Measurements from ENCODE around the gene TBX10.
"Not testable (repeated sequence)": the region's sequence is repeated elsewhere in the genome, so short reads cannot be mapped to it uniquely, and the experiment has no call there.

TBX10 gene

GRCh38 chr11:67644472-67645418 lies 5.2 kb upstream of the TBX10 start:
- no peak for DNase-seq

DNA sequence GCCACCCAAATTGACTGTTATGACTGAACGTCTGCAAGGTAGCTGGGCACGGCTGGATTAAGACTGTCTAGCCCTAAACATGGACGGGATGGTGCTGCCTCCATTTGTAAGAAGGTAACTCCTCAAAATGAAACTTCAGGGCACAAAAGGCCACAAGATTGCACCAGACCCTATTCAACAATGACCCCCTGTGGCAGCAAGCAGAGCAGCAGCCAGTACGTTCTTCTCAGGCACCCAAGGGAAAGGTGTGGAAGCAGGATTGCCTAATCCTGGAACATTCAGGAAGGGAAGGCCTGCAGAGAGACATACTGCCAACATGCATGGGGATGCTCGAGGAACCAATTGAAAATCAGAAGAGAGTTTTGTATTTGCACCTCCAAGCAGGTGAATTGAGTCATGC lies 4.5 kb upstream of the TBX10 start:
- DNase-seq: peak; percentile 30

GRCh38 chr11:67642173-67643120 lies 2.9 kb upstream of the TBX10 start:
- no peak for DNase-seq

DNA sequence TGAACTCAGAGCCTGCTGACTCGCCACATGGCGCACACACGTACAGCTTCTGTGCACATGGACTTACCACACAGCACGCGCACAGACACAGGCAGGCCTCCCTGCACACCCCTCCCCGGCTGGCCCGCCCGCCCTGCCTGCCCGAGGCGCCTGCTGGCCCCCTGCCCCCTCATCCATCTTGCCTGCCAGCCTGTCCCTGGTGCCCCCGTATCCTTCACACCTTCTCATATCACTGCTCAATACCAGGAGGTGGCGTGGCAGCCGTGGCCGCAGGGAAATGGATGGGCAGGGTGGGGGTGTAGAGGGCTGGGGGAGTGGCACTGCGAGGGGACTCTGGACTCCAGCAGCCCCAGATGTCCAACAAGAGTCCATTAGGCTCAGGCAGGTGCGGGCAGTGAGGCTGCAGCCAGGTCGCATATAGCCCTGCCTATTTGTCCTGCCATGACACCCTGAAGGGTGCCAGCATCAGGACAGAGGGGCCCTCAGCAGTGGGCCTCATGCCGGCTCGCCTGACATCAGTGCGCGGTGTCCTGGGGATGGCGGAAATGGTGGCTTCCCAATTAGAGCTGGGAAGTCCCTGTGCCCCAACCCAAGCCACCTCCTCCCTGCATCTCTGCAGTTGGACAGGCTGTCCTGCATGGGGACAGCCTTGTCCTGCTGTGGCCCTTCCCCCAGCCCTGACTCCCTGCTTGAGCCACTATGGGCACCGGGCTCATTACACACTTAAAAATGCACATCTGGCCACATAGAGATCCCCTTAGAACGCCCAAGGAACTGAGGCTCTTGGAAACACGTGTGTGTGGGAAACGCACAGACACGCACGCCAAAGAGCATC lies 2.0 kb upstream of the TBX10 start:
- DNase-seq: no peak

GRCh38 chr11:67640758-67641337 lies 1.3 kb upstream of the TBX10 start:
- no peak for DNase-seq

GRCh38 chr11:67640021-67640757 lies 626 bp upstream of the TBX10 start:
- peak; percentile 67 for DNase-seq

DNA sequence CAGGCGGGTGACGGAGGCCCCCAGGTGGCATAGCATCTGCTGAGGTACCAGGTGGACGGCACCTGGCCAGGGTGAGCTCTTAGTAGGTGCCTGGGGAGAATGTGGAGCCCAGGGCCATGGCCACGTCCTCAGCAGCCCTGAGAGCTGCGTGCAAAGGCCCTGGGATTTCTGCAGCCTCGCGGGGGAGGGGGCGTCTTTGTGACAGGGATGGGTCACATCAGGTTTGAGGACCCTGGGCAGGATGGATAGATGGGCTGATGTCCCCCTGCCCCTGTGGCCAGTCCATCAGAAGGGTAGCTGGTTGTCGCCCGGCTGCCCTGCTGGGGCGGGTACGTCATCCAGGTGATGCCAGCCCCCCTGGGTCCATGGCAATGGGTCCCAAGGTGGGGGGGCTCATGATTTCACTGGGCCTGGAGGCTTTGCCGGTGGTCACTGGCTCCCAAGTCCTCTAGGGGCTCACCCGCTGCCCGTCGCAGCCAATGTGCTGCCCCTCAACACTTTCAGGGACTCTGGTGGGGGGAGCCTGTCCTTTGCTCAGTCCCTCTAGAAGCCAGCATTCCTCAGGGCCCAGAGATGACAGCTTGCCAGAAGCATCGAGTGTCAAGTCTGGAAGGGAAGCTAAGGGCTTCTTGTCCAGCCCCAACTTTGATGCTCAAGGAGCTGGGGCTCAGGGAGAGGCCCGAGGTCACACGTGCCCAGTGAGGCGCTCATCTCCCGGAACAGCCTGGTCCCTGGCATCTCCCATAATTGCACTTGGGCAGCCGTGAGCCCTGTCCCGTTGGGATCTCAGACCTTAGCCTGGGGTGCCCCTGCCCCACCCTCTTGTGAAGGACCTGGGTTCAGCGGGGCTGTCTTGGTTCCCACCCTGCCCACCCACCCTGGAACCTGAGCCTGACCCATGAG lies 777 bp downstream of the TBX10 start:
- DNase-seq: no peak

DNA sequence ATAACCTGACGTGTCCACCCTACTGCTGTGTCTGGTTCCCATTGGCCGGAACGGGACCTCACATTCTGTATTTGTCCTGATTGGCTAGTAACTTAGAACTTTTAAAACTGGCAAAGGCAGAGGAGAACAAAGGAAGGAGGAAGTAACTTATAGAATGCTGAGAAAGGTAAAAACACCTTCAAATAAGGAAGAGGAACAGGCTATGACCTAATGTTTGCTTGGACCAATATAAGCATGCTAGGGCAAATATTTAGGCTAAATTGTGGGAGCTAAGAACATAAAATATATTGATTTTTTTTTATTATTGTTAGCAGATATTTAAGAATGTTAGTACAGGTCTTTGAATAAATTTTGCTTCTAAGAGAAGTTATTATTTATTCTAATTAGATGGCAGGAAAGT lies 2.1 kb downstream of the TBX10 start:
- not testable (repeated sequence) for DNase-seq

- DNase-seq: no peak
Measured at GRCh38 chr11:67636962-67637361, 2.6 kb downstream of the TBX10 start.

GRCh38 chr11:67635231-67635521 lies 4.4 kb downstream of the TBX10 start:
- no peak for DNase-seq

DNA sequence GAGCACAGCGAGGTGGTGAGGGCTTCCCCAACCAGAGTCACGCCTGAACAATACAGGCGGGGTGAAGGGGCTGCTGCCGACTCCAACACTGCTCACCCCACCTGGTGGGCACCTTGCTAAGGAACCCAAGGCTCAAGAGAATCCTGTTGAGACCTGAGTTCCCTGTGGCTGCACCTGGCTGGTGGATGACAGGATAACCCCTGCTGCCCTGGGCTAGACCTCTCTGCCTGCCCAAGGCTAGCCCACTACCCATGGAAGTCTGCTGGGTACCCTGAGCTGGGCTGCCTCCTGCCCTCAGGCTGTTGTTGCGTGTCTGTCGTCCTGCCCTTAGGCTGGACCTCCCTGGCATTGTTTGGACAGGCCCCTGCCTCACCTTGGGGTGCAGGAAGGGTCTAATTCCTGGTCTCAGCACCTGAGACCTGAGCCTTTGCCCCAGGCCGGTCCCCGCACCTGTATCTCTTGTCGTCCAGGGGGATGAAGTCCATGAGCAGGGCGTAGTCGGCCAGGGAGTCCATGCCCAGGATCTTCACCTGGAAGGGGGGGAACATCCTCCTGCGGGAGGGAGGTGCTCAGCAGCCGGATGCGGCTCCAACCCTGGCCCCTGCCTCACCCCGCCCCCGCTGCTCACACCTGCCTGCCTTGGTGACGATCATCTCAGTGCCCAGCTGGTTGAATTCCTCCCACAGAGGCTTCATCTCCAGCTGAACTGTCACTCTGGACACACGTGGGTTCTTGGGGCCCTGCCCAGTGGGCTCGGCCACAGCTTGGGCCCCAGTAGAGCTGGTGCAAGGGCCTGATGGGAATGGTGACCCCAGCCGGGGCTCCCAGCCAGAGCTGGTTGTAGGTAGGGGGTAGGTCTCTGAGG lies 5.0 kb downstream of the TBX10 start:
- no peak for DNase-seq

DNA sequence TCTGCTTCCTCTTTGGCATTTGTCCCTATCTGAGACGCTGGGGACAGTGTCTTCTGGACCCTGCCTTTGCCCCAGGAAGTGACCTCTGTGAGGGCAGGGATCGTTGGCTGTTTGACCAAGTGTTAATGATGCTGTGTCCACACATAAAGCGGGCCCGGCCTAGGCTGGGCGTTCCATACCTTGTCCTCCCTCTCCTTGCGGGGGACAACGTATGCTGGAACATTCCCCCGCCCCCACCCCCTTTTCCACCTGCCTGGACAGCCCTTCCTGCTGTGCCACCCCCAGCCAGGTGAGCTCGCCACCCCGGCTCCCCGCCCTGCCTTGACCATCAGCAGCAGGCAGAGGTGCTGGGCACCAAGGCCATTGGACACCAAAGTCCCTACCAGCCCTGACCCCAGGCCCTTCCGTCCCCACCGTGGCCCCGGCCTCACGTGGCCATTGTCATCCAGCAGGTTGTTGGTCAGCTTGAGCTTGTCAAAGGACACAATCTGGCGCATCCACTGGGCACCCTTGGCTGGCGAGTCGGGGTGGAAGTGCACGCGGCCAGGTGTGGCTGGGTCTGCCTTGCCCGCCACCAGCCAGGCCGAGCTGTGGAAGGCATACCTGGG lies 5.7 kb downstream of the TBX10 start:
- no peak for DNase-seq

DNA sequence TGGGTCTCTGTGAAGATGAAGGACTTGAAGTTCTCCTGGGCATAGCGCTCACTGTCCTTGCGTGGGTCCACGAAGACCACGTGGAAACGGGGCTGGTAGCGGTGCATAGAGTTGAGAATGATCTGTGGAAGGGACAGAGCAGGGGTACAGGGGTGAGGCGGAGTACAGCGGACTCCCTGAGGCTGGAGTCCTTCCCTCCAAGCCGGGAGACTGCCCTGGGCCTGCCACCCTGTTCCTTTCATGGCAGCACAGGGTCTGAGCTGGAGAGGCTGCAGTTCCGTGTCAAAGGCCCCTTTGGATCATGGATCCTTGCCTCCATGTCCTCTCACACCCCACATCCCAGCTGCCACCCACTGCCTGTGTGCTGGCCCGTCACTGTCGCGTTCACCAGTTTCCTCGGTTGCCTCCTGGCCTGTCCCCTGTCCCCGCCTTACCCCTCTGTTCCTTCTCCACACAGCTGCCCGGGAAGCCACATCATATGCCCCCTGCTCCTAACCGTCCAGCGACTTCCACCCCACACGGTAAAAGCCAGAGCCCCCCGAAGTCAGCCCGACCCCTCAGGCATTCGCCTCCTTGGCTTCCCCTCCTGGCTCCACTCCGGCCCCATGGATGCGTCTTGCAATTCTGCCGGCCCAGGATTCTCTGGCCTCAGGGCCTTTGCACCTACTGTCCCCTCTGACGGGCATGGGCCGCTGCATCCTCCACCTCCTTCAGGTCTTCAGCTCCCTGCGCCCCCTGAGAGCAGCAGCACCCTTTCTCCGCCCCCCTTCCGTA lies 6.4 kb downstream of the TBX10 start:
- no peak for DNase-seq

GRCh38 chr11:67632175-67632981 lies 7.2 kb downstream of the TBX10 start:
- no peak for DNase-seq

DNA sequence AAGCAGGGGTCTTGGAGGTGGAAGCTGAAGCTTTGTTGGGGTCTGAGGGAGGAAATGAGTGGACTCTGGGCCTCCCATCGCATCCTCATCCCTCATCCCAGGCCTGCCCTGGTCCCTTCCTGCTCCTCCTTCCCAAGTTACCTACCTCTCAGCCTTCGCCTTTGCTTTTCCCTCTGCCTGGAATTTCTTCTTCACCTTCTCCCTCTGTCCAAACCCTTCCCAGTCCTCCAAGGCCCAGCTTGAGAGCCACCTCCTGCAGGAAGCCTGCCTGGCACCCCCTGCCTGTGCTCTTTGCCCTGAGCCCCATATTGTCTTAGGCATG lies 7.7 kb downstream of the TBX10 start:
- no peak for DNase-seq

- no peak for DNase-seq
Measured at GRCh38 chr11:67631411-67631810, 8.2 kb downstream of the TBX10 start.

DNA sequence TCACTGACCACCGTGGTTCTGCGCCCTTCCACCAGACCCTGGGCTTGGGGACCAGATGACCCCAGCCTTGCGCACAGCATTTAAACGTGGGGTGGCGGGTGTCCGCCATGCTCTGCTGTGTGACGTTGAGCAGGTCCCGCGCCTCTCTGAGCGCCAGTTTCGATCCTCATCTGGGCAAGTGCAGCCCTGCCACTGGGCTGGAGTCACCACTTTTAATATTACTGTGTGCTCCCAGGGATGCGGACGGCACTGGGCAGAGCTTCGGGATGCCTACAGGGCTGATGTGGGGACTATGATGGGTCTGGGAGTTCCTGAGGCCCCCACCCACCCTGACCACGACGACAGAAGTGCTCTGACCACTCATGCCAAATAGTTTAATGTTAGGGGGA lies 8.6 kb downstream of the TBX10 start:
- DNase-seq: no peak
